Erythroblast (primary cell): Measurements from ENCODE around the gene PTTG1IP2.

ENCODE experiments used
- GATA1 ChIP-seq: IDR thresholded peaks from 2 replicates; pipeline ENCODE4 v1.6.1; 2011; ENCODE audit warnings: low read depth, mild to moderate bottlenecking, control low read depth, low read length, moderate library complexity
- POLR2A ChIP-seq: IDR thresholded peaks from 2 replicates; pipeline ENCODE4 v1.6.1; 2011; ENCODE audit warnings: mild to moderate bottlenecking, low read length

DNA sequence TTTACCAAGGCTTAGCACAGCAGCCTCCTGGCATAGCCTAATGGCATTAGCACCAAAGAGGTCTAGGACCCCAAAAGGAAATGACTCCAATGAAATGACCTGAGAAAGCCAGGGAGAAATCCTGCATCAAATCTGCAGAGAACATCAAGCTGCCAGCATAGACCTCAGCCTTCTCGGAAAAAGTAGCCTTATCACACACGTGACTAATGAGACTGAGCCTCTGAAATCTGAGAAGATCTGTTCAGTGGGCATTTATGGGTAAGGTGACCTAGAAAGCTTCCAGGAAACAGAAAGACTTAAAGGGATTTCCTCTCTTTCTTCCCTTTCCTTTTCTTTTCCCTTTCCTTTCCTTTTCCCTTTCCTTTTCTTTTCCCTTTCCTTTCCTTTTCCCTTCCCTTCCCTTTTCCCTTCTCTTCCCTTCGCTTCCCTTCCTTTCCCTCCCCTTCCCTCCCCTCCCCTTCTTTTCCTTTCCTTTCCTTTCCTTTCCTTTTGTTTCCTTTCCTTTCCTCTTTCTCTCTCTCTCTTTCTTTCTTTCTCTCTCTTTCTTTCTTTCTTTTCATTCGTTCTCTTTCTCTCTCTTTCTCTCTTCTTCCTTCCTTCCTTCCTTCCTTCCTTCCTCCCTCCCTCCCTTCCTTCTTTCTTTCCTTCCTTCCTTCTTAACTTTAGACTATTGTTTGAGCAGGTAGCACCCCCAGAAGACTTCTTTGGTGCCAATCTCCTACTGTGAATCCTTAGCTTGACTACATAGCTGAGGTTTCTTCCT lies 23.1 kb upstream of the PTTG1IP2 start:
- TF ChIP-seq POLR2A (no peak), GATA1 (no peak)
